Measurements from ENCODE around the gene NIBAN1. TPM values are rescaled to one million over a fixed set of nuclear protein-coding genes. Genes with fewer than 3 reads are reported as not detected.
"Not testable (repeated sequence)": the region's sequence is repeated elsewhere in the genome, so short reads cannot be mapped to it uniquely, and the experiment has no call there.

Gene NIBAN1
- total RNA-seq, 1 donor from 2014 or later = 72.8 TPM

- Histone ChIP-seq H3K27me3 (ENCODE audit: control insufficient read depth, insufficient read depth, low read length) (no peaks in the 10 kb centered on the region), H3K4me3 (ENCODE audit: low read depth, low read length) (no peak overlapping the region), H3K36me3 (ENCODE audit: control insufficient read depth, insufficient read depth, low read length) (no peaks in the 10 kb centered on the region)
- TF ChIP-seq CTCF (IDR thresholded peaks at IDR 0.05; ENCODE audit: insufficient read depth, low read length, poor library complexity, severe bottlenecking) = no peak
- no peak for DNase-seq (ENCODE audit: low read depth)
Measured at GRCh38 chr1:185014941-185015340, 40.6 kb upstream of the NIBAN1 start.

GRCh38 chr1:185010361-185010760, 36.1 kb upstream of the NIBAN1 start:
- H3K4me3 ChIP-seq (ENCODE audit: low read depth, low read length) = no peak overlapping the region
- no peak for TF ChIP-seq CTCF (IDR thresholded peaks at IDR 0.05; ENCODE audit: insufficient read depth, low read length, poor library complexity, severe bottlenecking)
- no peaks in the 10 kb centered on the region for H3K36me3 ChIP-seq (ENCODE audit: control insufficient read depth, insufficient read depth, low read length)
- no peaks in the 10 kb centered on the region for H3K27me3 ChIP-seq (ENCODE audit: control insufficient read depth, insufficient read depth, low read length)
- no peak for DNase-seq (ENCODE audit: low read depth)

GRCh38 chr1:185008838-185009237, 34.5 kb upstream of the NIBAN1 start:
- no peak for TF ChIP-seq CTCF (IDR thresholded peaks at IDR 0.05; ENCODE audit: insufficient read depth, low read length, poor library complexity, severe bottlenecking)
- H3K36me3 ChIP-seq (ENCODE audit: control insufficient read depth, insufficient read depth, low read length) = no peaks in the 10 kb centered on the region
- H3K27me3 ChIP-seq (ENCODE audit: control insufficient read depth, insufficient read depth, low read length) = no peaks in the 10 kb centered on the region
- DNase-seq (ENCODE audit: low read depth) = no peak
- H3K4me3 ChIP-seq (ENCODE audit: low read depth, low read length) = no peak overlapping the region

- DNase-seq (ENCODE audit: low read depth); H3K27me3 ChIP-seq (ENCODE audit: control insufficient read depth, insufficient read depth, low read length); H3K4me3 ChIP-seq (ENCODE audit: low read depth, low read length); H3K36me3 ChIP-seq (ENCODE audit: control insufficient read depth, insufficient read depth, low read length): not testable (repeated sequence)
Measured at GRCh38 chr1:185001312-185001880, 27.1 kb upstream of the NIBAN1 start.

- H3K4me3 ChIP-seq (ENCODE audit: low read depth, low read length); H3K27me3 ChIP-seq (ENCODE audit: control insufficient read depth, insufficient read depth, low read length); H3K36me3 ChIP-seq (ENCODE audit: control insufficient read depth, insufficient read depth, low read length); DNase-seq (ENCODE audit: low read depth): not testable (repeated sequence)
Measured at GRCh38 chr1:184999974-185000373, 25.7 kb upstream of the NIBAN1 start.

- no peaks in the 10 kb centered on the region for H3K36me3 ChIP-seq (ENCODE audit: control insufficient read depth, insufficient read depth, low read length)
- no peak for DNase-seq (ENCODE audit: low read depth)
- H3K27me3 ChIP-seq (ENCODE audit: control insufficient read depth, insufficient read depth, low read length) = no peaks in the 10 kb centered on the region
- no peak overlapping the region for H3K4me3 ChIP-seq (ENCODE audit: low read depth, low read length)
- no peak for TF ChIP-seq CTCF (IDR thresholded peaks at IDR 0.05; ENCODE audit: insufficient read depth, low read length, poor library complexity, severe bottlenecking)
Measured at GRCh38 chr1:184994301-184994700, 20.0 kb upstream of the NIBAN1 start.

- H3K4me3 ChIP-seq (ENCODE audit: low read depth, low read length) = no peak overlapping the region
- no peak for DNase-seq (ENCODE audit: low read depth)
- no peak for TF ChIP-seq CTCF (IDR thresholded peaks at IDR 0.05; ENCODE audit: insufficient read depth, low read length, poor library complexity, severe bottlenecking)
- no peaks in the 10 kb centered on the region for H3K27me3 ChIP-seq (ENCODE audit: control insufficient read depth, insufficient read depth, low read length)
- no peaks in the 10 kb centered on the region for H3K36me3 ChIP-seq (ENCODE audit: control insufficient read depth, insufficient read depth, low read length)
Measured at GRCh38 chr1:184992271-184992670, 18.0 kb upstream of the NIBAN1 start.
